GM18508 (cell line): ENCODE measurements around the gene HSPA8.
"Not testable (repeated sequence)": the region's sequence is repeated elsewhere in the genome, so short reads cannot be mapped to it uniquely, and the experiment has no call there.

ENCODE experiments used
- ATAC-seq: cut with Tn5 transposase; IDR thresholded peaks from one replicate; pipeline ENCODE4 v1.9.1; 2021; ENCODE audit warnings: moderate number of reproducible peaks; ENCODE audit not compliant: insufficient read depth, unreplicated experiment

HSPA8 gene

DNA sequence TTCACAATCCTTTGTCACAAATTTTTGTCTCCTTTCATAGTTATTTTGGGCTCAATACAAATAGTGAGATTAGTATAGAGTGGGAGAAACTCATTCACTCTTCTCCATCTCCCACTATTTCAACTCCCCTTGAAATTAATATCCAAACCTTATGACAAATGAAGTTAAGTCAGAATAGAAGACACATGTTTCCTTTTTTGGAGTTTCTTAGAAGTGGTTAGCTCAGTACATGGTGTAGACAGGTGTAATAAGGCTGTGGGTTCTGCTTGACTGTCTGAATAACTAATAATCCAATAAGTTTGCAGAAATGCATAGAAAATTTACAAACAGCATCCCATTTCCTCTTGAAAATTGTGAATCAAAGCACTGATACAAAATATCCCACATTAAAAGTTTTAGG lies 10.8 kb upstream of the HSPA8 start:
- ATAC-seq: no peak

DNA sequence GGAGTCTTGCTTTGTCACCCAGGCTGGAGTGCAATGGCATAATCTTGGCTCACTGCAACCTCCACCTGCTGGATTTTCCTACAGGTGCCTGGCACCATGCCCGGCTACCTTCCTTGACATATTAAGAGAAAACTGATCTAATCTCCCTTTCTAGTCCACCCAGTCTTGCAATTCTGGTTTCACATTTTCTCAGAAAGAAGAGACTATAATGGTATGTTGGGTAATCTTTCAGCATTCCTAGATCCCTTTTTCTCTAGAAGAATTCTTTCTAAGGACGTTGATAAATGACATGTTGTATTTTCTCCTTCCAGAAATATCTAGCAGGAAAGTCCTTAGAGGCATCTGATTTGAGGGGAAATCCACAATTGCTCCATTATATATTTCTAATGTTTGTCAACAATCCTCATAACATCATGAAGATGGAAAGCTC lies 10.4 kb upstream of the HSPA8 start:
- ATAC-seq: no peak

DNA sequence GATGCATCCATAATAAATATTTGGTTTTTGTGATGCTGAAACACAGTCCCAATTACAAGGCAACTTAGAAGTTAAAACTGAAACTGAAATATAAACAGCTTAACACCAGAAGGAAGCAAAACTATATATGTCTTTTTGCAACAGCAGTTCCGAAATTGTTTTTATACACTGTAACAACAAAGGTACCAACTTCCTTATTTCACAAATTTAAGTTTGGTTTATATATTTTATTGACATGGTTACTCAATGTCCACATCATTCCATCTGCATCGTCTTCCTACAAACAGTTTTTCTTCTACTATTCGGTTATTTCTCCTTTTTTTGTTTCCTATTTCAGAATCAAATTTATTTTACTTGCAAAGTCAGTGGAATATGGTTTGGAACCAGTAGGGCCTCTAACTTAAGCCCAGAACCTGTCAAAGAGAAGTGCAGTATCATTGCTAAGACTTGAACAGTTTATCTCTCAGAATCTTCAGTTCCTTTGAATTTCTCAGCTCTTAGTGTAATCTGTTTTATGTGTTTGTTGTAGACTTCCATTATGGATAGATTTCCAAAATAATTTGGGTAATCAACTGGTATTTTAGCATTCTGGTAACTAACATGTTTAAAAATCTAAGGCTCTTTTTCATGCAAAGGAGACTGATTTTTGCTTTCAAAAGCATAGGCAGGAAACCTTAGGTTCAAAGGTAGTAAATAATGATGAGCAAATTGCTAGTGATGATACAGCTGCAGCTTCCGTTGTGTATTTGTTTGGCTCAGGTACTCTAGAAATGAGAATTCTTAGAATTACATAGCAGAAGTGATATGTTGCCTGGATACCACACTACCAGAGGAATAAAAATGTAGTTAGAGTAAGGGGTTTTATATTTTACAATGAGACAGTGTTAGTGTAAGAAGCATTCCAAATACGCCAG lies 8.2 kb upstream of the HSPA8 start:
- peak; percentile 57 for ATAC-seq

DNA sequence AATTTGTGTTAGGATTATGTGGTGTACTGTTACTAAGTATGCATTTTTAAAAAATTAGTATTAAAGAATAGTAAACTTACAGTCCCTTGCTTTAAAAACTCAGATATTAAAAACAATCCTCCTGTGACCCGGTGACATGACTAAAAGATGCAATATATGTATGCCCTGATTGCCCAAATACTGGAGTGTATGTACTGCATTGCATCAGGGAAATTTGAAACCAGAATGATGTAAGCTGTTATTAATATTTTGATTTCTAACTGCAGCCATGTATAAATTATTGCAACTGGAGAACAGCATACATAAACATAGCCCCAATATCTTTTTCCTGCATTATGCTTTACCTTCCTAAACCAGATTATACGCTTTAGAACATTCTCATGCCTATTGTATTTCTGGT lies 3.7 kb upstream of the HSPA8 start:
- ATAC-seq: no peak

DNA sequence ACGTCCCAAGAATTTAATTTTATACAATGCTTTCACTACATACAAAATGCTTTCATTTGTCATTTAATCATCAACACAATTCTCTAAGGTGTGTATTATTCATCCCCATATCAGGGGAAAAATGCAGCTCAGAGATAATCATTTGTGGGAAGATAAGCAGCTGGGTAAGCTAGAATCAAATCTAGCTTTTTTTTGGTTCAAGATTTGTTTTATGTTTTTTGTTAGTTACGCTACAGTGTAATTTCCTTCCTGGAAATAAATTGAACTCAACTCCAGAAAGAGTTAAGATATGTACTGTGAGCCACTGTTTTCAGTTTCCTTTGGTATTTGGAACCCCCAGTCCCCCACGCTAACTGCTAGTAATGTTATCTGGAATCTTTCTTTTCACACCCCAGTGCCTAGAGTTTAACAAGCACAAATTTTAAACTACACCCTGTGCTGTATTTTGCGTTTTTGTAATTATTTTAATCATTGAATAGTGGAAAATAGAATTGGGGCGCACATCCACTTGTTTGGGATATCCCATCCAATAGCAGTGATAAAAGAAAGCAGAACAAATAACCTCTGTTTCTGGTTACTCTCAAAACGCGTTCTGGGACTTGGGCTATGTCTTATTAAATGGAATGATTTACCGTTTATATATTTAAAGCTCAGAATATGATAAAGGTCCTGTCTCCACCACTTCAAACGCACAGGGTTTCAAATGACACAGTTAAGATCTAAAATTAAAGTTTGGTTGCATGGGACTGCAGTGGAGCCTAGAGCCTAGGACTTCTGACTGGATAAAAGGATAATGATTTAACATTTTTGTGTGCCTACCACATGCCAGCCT lies 2.1 kb upstream of the HSPA8 start:
- no peak for ATAC-seq

- ATAC-seq: no peak
Measured at GRCh38 chr11:123062892-123063825, 1.2 kb upstream of the HSPA8 start.

GRCh38 chr11:123062158-123062891 lies 389 bp upstream of the HSPA8 start:
- ATAC-seq: peak; percentile 74

DNA sequence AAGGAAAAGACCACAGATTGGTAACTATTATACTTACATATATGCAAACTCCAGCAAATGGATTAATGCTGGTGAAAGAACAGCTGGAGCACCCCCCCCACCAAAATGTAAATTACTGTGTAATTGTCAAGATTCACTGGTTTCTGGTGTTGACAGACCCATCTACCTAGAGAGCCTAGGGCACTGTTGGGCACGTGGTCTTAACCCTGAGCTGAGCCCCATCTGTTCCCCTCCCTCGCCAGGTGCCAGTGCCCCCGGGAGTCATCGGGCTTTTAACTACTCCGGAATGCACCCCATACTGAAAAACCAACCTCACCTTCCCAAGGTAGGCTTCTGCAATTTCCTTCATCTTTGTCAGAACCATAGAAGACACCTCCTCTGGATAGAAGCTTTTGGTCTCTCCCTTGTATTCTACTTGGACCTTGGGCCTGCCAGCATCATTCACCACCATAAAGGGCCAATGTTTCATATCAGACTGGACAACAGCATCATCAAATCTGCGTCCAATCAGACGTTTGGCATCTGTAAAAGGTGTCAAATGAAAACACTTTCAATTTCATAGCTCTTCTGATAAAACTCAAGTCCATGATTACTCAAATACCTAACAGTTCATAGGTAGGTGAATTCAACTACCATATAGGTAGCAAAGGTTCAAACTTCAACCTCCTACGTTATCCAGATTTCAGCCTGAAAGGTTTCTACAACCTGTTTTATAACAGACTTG lies 1.5 kb downstream of the HSPA8 start:
- no peak for ATAC-seq

- ATAC-seq: not testable (repeated sequence)
Measured at GRCh38 chr11:123059041-123059920, 2.7 kb downstream of the HSPA8 start.

- ATAC-seq: no peak
Measured at GRCh38 chr11:123057661-123058305, 4.2 kb downstream of the HSPA8 start.

GRCh38 chr11:123056835-123057491 lies 5.0 kb downstream of the HSPA8 start:
- ATAC-seq: no peak

- ATAC-seq: no peak
Measured at GRCh38 chr11:123055191-123055901, 6.6 kb downstream of the HSPA8 start.

DNA sequence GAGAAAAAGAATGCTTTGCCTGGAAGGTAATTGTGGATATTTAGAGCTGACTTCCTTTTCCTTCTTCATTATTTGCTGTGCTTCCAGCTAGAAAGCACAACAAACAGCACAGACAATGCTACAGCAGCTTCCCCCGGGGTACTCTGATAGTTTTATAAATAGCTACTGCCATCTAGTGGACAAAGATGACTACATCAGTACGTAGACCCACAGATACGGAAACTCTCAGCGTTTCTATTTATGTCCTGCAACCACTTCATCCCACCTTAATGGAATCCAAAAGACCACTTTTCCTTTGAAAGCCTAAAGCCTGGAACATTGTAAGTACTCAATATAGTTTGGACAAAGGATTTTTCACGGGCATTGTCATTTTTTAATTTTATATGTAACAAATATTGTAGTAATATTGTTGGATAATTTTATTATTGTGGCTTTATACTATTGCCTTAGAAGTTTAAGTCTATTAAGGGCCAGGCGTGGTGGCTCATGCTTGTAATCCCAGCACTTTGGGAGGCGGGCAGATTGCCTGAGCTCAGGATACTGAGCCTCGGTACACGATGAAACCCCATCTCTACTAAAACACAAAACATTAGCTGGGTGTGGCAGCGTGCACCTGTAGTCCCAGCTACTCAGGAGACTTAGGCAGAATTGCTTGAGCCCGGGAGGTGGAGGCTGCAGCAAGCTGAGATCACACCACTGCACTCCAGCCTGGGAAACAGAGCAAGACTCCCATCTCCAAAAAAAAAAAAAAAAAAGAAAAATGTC lies 7.5 kb downstream of the HSPA8 start:
- no peak for ATAC-seq

DNA sequence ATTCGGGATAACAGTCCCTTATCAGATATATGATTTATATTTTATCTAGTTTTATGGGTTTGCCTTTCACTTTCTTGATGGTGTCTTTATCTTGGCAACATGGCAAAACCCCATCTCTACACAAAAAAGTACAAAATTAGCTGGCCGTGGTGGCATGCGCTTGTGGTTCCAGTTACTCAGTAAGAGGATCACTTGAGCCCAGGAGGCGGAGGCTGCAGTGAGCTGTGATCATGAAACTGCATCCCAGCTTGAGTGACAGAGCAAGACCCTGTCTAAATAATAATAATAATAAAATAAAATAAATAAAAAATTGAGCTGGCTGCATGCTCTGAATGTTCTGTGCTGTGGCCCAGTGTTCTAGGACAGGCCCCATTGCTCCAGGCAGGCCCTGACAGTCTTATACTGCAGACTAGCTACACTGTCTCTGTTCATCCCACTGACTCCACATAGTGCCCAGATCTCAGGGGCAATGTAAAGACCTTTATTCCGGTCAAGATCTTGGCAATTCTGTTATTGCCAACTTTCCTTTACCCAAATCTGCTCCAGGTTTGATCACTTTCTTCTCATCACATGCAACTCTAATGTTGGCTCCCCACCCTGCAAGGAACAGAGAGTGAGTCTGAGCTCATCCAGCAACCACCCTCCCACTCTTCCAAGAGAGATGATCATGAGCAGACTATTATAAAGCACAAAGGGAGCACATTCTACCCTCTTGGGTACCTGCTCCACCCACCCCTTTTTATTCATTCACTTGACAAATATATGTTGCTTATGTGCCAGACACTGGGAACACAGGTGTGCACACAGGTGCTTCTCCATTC lies 8.8 kb downstream of the HSPA8 start:
- no peak for ATAC-seq

DNA sequence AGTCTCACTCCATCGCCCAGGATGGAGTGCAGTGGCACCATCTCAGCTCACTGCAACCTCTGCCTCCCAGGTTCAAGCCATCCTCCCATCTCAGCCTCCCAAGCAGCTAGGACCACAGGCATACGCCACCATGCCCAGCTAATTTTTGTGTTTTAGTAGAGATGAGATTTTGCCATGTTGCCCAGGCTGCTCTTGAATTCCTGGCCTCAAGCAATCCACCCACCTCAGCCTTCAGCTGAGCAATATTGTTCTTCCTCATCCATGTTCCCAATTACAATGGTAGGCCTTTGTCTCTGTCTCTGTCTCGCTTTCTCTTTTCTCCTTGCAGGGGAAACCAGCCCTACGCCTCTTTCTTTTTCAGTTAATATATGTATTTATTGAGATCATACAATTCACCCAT lies 10.3 kb downstream of the HSPA8 start:
- no peak for ATAC-seq
